GM23338 (cell line): ENCODE results near the gene RTEL1. TPM values are rescaled to one million over a fixed set of nuclear protein-coding genes. Genes with fewer than 3 reads are reported as not detected.

Experiments used
- ATAC-seq: fragments of 200-7000 bp; cut with Tn5 transposase; 3 replicates; pipeline ENCODE4 v1.9.1; 2020
- DNase-seq: peaks from one replicate; pipeline ENCODE4 v3.0.0-alpha.2; 2015; ENCODE audit warnings: low spot score
- H2AFZ ChIP-seq: fragments of 200-600 bp; sonication (generic); 2 replicates; pipeline ENCODE4 v1.8.0; 2016; ENCODE audit warnings: antibody characterized with exemption, mild to moderate bottlenecking, moderate library complexity
- H3F3A ChIP-seq: fragments of 200-600 bp; sonication (generic); replicated peaks from 2 replicates; pipeline ENCODE4 v1.8.0; 2017; ENCODE audit warnings: antibody characterized with exemption, mixed run types, low read depth
- H3K27ac ChIP-seq: fragments of 200-600 bp; sonication (generic); 2 replicates; pipeline ENCODE4 v1.6.1; 2016; ENCODE audit warnings: low read depth
- H3K27me3 ChIP-seq: fragments of 200-600 bp; sonication (generic); 2 replicates; pipeline ENCODE4 v1.8.0; 2016; ENCODE audit warnings: mild to moderate bottlenecking, mixed run types, moderate library complexity; ENCODE audit not compliant: insufficient read depth
- H3K36me3 ChIP-seq: fragments of 200-600 bp; sonication (generic); 2 replicates; pipeline ENCODE4 v1.8.0; 2016; ENCODE audit warnings: mild to moderate bottlenecking; ENCODE audit not compliant: insufficient read depth
- H3K4me1 ChIP-seq: fragments of 200-600 bp; sonication (generic); 2 replicates; pipeline ENCODE4 v1.8.0; 2016; ENCODE audit warnings: mild to moderate bottlenecking, moderate library complexity; ENCODE audit not compliant: insufficient read depth
- H3K4me2 ChIP-seq: fragments of 200-600 bp; sonication (generic); 2 replicates; pipeline ENCODE4 v1.7.1; 2017; ENCODE audit warnings: mixed run types
- H3K4me3 ChIP-seq: fragments of 200-600 bp; sonication (generic); 2 replicates; pipeline ENCODE4 v1.6.1; 2016; ENCODE audit warnings: mixed run types
- H3K79me2 ChIP-seq: fragments of 200-600 bp; sonication (generic); replicated peaks from 2 replicates; pipeline ENCODE4 v1.8.0; 2017; ENCODE audit warnings: mild to moderate bottlenecking; ENCODE audit not compliant: insufficient read depth
- H3K9me2 ChIP-seq: fragments of 200-600 bp; sonication (generic); 2 replicates; pipeline ENCODE4 v1.8.0; 2017; ENCODE audit not compliant: insufficient read depth
- H4K20me1 ChIP-seq: fragments of 200-600 bp; sonication (generic); replicated peaks from 2 replicates; pipeline ENCODE4 v1.8.0; 2017; ENCODE audit warnings: mild to moderate bottlenecking; ENCODE audit not compliant: insufficient read depth
- H3K27ac Mint-ChIP-seq: 2 replicates; pipeline ENCODE4 v1.8.0; 2020; ENCODE audit warnings: inconsistent platforms, mild to moderate bottlenecking, moderate library complexity, mixed read lengths
- H3K27me3 Mint-ChIP-seq: 3 replicates; pipeline ENCODE4 v1.8.0; 2022; ENCODE audit warnings: low read depth, mild to moderate bottlenecking, moderate library complexity, mixed read lengths, inconsistent platforms; ENCODE audit not compliant: insufficient read depth, poor library complexity
- H3K36me3 Mint-ChIP-seq: 3 replicates; pipeline ENCODE4 v1.8.0; 2021; ENCODE audit warnings: low read depth, mild to moderate bottlenecking, inconsistent platforms, moderate library complexity, mixed read lengths
- H3K4me1 Mint-ChIP-seq: 3 replicates; pipeline ENCODE4 v1.8.0; 2020; ENCODE audit warnings: mild to moderate bottlenecking, inconsistent platforms, mixed read lengths
- H3K4me3 Mint-ChIP-seq: 3 replicates; pipeline ENCODE4 v1.8.0; 2021; ENCODE audit warnings: moderate library complexity, mild to moderate bottlenecking, inconsistent platforms, mixed read lengths
- H3K9me3 Mint-ChIP-seq: 3 replicates; pipeline ENCODE4 v1.8.0; 2020; ENCODE audit warnings: moderate library complexity, mild to moderate bottlenecking, inconsistent platforms, mixed read lengths
- EZH2phosphoT487 ChIP-seq: fragments of 200-600 bp; sonication (generic); IDR thresholded peaks from one replicate; pipeline ENCODE4 v1.8.1; 2018; ENCODE audit warnings: antibody characterized with exemption; ENCODE audit not compliant: unreplicated experiment
- JUNB ChIP-seq: IDR thresholded peaks from one replicate; pipeline ENCODE4 v1.6.1; 2016; ENCODE audit warnings: antibody characterized with exemption; ENCODE audit not compliant: unreplicated experiment
- POLR2AphosphoS5 ChIP-seq: IDR thresholded peaks from 2 replicates; pipeline ENCODE4 v1.6.1; 2016; ENCODE audit warnings: antibody characterized with exemption, low read depth
- REST ChIP-seq: IDR thresholded peaks from one replicate; pipeline ENCODE4 v1.6.1; 2018; ENCODE audit warnings: antibody characterized with exemption; ENCODE audit not compliant: unreplicated experiment
- STAT1 ChIP-seq: IDR thresholded peaks from one replicate; pipeline ENCODE4 v1.6.1; 2016; ENCODE audit warnings: antibody characterized with exemption; ENCODE audit not compliant: unreplicated experiment
- ZNF114 ChIP-seq: fragments of 250-450 bp; sonication (Bioruptor Pico); IDR thresholded peaks from 2 replicates; pipeline ENCODE4 v1.5.0; 2020; ENCODE audit warnings: mild to moderate bottlenecking, moderate library complexity
- ZNF331 ChIP-seq: fragments of 250-450 bp; sonication (Bioruptor Pico); IDR thresholded peaks from 2 replicates; pipeline ENCODE4 v1.5.0; 2020; ENCODE audit warnings: low read depth, mild to moderate bottlenecking, moderate library complexity
- polyA plus RNA-seq: library from polyadenylated mRNA; unstranded; fragments of >200 nt; fragmentation: Nextera tagmentation; extraction: Ambion mirVana; gene quantifications from 2 replicates; pipeline ENCODE4 v1.2.1, GENCODE V29; 2016
- total RNA-seq: library from RNA; depleted of rRNA; stranded (reverse); fragments of >200 nt; shearing (Covaris generic); gene quantifications from 2 replicates; pipeline ENCODE4 v1.2.3, GENCODE V29; 2014
- TF ChIP-seq, protein P1 (sequence below): IDR thresholded peaks from 2 replicates; pipeline ENCODE4 v1.6.1; 2016; ENCODE audit warnings: antibody characterized with exemption
- TF ChIP-seq, protein P2 (sequence below): fragments of 250-450 bp; sonication (Bioruptor Pico); IDR thresholded peaks from 2 replicates; pipeline ENCODE4 v1.5.0; 2020; ENCODE audit warnings: mild to moderate bottlenecking, moderate library complexity

RTEL1 gene
- total and polyA plus RNA-seq, 2 experiments from 2014 or later: 14.2 to 34.5 TPM

GRCh38 chr20:63652192-63652980 is 5.7 kb upstream of the RTEL1 start:
- H3K4me3 ChIP-seq: peak overlapping the region; percentile 85
- 0 out of 2 replicates have a peak, but pooled peaks cover 3% of the 10 kb centered on the region for H3K79me2 ChIP-seq
- Mint-ChIP-seq H3K9me3 (no peaks in the 10 kb centered on the region), H3K36me3 (no peaks in the 10 kb centered on the region; the same call in 2 of the 3 replicates), H3K4me3 (peak overlapping the region; percentile 79), H3K27ac (no peak overlapping the region), H3K27me3 (peaks cover 9% of the 10 kb centered on the region), H3K4me1 (peaks cover 24% of the 10 kb centered on the region)
- no peaks in the 10 kb centered on the region; the same call in 1 of the 2 replicates for H4K20me1 ChIP-seq
- peaks cover 6% of the 10 kb centered on the region; the same call in 1 of the 2 replicates for H3F3A ChIP-seq
- DNase-seq (peak; percentile 61), ATAC-seq (peak; percentile 18)
- peak overlapping the region; percentile 83 for H3K4me2 ChIP-seq
- no peaks in the 10 kb centered on the region for H3K27me3 ChIP-seq
- H3K9me2 ChIP-seq: no peaks in the 10 kb centered on the region
- TF ChIP-seq ZNF331 (CRISPR knock-in tag) (no peak), JUNB (no peak), POLR2AphosphoS5 (peak; percentile 41; the same call in 1 of the 2 replicates), ZNF114 (CRISPR knock-in tag) (no peak), EZH2phosphoT487 (no peak), STAT1 (no peak), REST (peak; percentile 42)
- TF ChIP-seq, protein P1, sequence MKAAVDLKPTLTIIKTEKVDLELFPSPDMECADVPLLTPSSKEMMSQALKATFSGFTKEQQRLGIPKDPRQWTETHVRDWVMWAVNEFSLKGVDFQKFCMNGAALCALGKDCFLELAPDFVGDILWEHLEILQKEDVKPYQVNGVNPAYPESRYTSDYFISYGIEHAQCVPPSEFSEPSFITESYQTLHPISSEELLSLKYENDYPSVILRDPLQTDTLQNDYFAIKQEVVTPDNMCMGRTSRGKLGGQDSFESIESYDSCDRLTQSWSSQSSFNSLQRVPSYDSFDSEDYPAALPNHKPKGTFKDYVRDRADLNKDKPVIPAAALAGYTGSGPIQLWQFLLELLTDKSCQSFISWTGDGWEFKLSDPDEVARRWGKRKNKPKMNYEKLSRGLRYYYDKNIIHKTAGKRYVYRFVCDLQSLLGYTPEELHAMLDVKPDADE: no peak
- TF ChIP-seq, protein P2, sequence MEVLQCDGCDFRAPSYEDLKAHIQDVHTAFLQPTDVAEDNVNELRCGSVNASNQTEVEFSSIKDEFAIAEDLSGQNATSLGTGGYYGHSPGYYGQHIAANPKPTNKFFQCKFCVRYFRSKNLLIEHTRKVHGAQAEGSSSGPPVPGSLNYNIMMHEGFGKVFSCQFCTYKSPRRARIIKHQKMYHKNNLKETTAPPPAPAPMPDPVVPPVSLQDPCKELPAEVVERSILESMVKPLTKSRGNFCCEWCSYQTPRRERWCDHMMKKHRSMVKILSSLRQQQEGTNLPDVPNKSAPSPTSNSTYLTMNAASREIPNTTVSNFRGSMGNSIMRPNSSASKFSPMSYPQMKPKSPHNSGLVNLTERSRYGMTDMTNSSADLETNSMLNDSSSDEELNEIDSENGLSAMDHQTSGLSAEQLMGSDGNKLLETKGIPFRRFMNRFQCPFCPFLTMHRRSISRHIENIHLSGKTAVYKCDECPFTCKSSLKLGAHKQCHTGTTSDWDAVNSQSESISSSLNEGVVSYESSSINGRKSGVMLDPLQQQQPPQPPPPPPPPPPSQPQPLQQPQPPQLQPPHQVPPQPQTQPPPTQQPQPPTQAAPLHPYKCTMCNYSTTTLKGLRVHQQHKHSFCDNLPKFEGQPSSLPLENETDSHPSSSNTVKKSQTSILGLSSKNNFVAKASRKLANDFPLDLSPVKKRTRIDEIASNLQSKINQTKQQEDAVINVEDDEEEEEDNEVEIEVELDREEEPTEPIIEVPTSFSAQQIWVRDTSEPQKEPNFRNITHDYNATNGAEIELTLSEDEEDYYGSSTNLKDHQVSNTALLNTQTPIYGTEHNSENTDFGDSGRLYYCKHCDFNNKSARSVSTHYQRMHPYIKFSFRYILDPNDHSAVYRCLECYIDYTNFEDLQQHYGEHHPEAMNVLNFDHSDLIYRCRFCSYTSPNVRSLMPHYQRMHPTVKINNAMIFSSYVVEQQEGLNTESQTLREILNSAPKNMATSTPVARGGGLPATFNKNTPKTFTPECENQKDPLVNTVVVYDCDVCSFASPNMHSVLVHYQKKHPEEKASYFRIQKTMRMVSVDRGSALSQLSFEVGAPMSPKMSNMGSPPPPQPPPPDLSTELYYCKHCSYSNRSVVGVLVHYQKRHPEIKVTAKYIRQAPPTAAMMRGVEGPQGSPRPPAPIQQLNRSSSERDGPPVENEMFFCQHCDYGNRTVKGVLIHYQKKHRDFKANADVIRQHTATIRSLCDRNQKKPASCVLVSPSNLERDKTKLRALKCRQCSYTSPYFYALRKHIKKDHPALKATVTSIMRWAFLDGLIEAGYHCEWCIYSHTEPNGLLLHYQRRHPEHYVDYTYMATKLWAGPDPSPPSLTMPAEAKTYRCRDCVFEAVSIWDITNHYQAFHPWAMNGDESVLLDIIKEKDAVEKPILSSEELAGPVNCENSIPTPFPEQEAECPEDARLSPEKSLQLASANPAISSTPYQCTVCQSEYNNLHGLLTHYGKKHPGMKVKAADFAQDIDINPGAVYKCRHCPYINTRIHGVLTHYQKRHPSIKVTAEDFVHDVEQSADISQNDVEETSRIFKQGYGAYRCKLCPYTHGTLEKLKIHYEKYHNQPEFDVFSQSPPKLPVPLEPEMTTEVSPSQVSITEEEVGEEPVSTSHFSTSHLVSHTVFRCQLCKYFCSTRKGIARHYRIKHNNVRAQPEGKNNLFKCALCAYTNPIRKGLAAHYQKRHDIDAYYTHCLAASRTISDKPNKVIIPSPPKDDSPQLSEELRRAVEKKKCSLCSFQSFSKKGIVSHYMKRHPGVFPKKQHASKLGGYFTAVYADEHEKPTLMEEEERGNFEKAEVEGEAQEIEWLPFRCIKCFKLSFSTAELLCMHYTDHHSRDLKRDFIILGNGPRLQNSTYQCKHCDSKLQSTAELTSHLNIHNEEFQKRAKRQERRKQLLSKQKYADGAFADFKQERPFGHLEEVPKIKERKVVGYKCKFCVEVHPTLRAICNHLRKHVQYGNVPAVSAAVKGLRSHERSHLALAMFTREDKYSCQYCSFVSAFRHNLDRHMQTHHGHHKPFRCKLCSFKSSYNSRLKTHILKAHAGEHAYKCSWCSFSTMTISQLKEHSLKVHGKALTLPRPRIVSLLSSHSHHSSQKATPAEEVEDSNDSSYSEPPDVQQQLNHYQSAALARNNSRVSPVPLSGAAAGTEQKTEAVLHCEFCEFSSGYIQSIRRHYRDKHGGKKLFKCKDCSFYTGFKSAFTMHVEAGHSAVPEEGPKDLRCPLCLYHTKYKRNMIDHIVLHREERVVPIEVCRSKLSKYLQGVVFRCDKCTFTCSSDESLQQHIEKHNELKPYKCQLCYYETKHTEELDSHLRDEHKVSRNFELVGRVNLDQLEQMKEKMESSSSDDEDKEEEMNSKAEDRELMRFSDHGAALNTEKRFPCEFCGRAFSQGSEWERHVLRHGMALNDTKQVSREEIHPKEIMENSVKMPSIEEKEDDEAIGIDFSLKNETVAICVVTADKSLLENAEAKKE (CRISPR knock-in tag): no peak
- peaks cover 13% of the 10 kb centered on the region for H3K4me1 ChIP-seq
- H3K36me3 ChIP-seq: no peaks in the 10 kb centered on the region
- H3K27ac ChIP-seq: no peak overlapping the region
- 0 out of 2 replicates have a peak overlapping the region, but pooled peaks have one; percentile 14 for H2AFZ ChIP-seq
